Activated CD8-positive, alpha-beta T cell treated with anti-CD3 and anti-CD28 coated beads, Interleukin-2, amount 10 ng/mL, durations not matched to agents 7 days and 5 days (primary cell): ENCODE results near the gene LSM3. TPM values are rescaled to one million over a fixed set of nuclear protein-coding genes. Genes with fewer than 3 reads are reported as not detected.
A peak's percentile ranks its signal among the peaks of the same experiment; 100 is the strongest.

Experiments
- ATAC-seq: fragments of 150-1000 bp; cut with Tn5 transposase; one replicate; pipeline ENCODE4 v1.10.0; 2021; ENCODE audit warnings: moderate library complexity
- CTCF ChIA-PET: fragments of 350-600 bp; sonication (Branson Sonifier 250); formaldehyde crosslinking; loops from one replicate; lab custom pipeline; 2021; ENCODE audit warnings: antibody characterized with exemption; lab: Charles Lee
- POLR2A ChIA-PET: fragments of 350-600 bp; sonication (Branson Sonifier 250); formaldehyde crosslinking; loops from one replicate; lab custom pipeline; 2021; ENCODE audit warnings: antibody characterized with exemption; lab: Charles Lee
- DNase-seq: peaks from one replicate; pipeline ENCODE4 v3.0.0-alpha.2; 2020
- H3K27ac Mint-ChIP-seq: one replicate; pipeline ENCODE4 v1.8.0; 2021; ENCODE audit warnings: mild to moderate bottlenecking, mixed read lengths
- H3K27me3 Mint-ChIP-seq: one replicate; pipeline ENCODE4 v1.8.0; 2021; ENCODE audit warnings: low read depth, mixed read lengths
- H3K36me3 Mint-ChIP-seq: one replicate; pipeline ENCODE4 v1.8.0; 2021; ENCODE audit warnings: low read depth, mixed read lengths
- H3K4me1 Mint-ChIP-seq: one replicate; pipeline ENCODE4 v1.8.0; 2021; ENCODE audit warnings: low read depth, mixed read lengths
- H3K4me3 Mint-ChIP-seq: one replicate; pipeline ENCODE4 v1.8.0; 2021; ENCODE audit warnings: mild to moderate bottlenecking, mixed read lengths
- H3K9me3 Mint-ChIP-seq: one replicate; pipeline ENCODE4 v1.8.0; 2022; ENCODE audit warnings: mixed read lengths; ENCODE audit not compliant: insufficient read depth
- total RNA-seq, 2 experiments: library from RNA; stranded (reverse); gene quantifications; one replicate each; pipeline ENCODE4 v1.2.3, GENCODE V29; 2021

LSM3 gene
- total RNA-seq, 2 experiments from 2014 or later: 19.2 to 20.2 TPM

GRCh38 chr3:14177580-14178246, 904 bp upstream of the LSM3 start:
- ATAC-seq (no peak), DNase-seq (no peak)
- H3K4me3 Mint-ChIP-seq: peak overlapping the region; percentile 98
- peaks cover 55% of the 10 kb centered on the region for H3K4me1 Mint-ChIP-seq
- ChIA-PET POLR2A (interaction anchor here (0.9 to 3.7 kb wide), 13 partner anchors 10 to 474 kb away, joined by 3 to 60 read pairs (median 9); partner anchors contain the start of genes CCDC174, CHCHD4, SLC6A6 and TMEM43), CTCF (interaction anchor here (1.0 to 3.3 kb wide), 10 partner anchors 7 to 520 kb away, joined by 3 to 22 read pairs (median 4); partner anchors contain the start of genes CHCHD4 and TMEM43)
- H3K36me3 Mint-ChIP-seq: peaks cover 30% of the 10 kb centered on the region
- H3K9me3 Mint-ChIP-seq: no peaks in the 10 kb centered on the region
- H3K27me3 Mint-ChIP-seq: no peaks in the 10 kb centered on the region
- peak overlapping the region; percentile 99 for H3K27ac Mint-ChIP-seq

GRCh38 chr3:14179114-14179465, 473 bp downstream of the LSM3 start:
- no peaks in the 10 kb centered on the region for H3K27me3 Mint-ChIP-seq
- ChIA-PET CTCF (interaction anchor here (1.0 to 3.3 kb wide), 13 partner anchors 9 to 522 kb away, joined by 3 to 22 read pairs (median 4); partner anchors contain the start of genes CHCHD4 and TMEM43), POLR2A (interaction anchor here (0.6 to 3.7 kb wide), 19 partner anchors 8 to 473 kb away, joined by 3 to 60 read pairs (median 6); partner anchors contain the start of genes CCDC174, CHCHD4, SLC6A6 and TMEM43)
- H3K4me3 Mint-ChIP-seq: peak overlapping the region; percentile 98
- H3K36me3 Mint-ChIP-seq: peaks cover 35% of the 10 kb centered on the region
- no peaks in the 10 kb centered on the region for H3K9me3 Mint-ChIP-seq
- DNase-seq: no peak
- no peak for ATAC-seq
- peaks cover 64% of the 10 kb centered on the region for H3K4me1 Mint-ChIP-seq
- peak overlapping the region; percentile 99 for H3K27ac Mint-ChIP-seq

GRCh38 chr3:14179795-14180194, 1.2 kb downstream of the LSM3 start:
- H3K4me3 Mint-ChIP-seq: peak overlapping the region; percentile 98
- H3K4me1 Mint-ChIP-seq: peaks cover 59% of the 10 kb centered on the region
- DNase-seq (no peak), ATAC-seq (no peak)
- H3K27ac Mint-ChIP-seq: peak overlapping the region; percentile 99
- H3K36me3 Mint-ChIP-seq: peaks cover 36% of the 10 kb centered on the region
- POLR2A ChIA-PET: interaction anchor here (1.1 to 3.7 kb wide), 6 partner anchors 21 to 289 kb away, joined by 3 to 60 read pairs (median 10); partner anchors contain the start of genes CHCHD4 and TMEM43
- H3K27me3 Mint-ChIP-seq: no peaks in the 10 kb centered on the region
- no peaks in the 10 kb centered on the region for H3K9me3 Mint-ChIP-seq
- CTCF ChIA-PET: interaction anchor here (1.6 to 3.3 kb wide), 4 partner anchors 24 to 283 kb away, joined by 7 to 22 read pairs (median 20); partner anchors contain the start of genes CHCHD4 and TMEM43

- Mint-ChIP-seq H3K4me1 (peaks cover 48% of the 10 kb centered on the region), H3K4me3 (no peak overlapping the region), H3K27ac (no peak overlapping the region), H3K36me3 (peaks cover 40% of the 10 kb centered on the region), H3K9me3 (no peaks in the 10 kb centered on the region), H3K27me3 (no peaks in the 10 kb centered on the region)
- ChIA-PET POLR2A (no interaction called here), CTCF (no interaction called here)
- DNase-seq (no peak), ATAC-seq (no peak)
Observed at GRCh38 chr3:14181253-14181652, 2.6 kb downstream of the LSM3 start.

- H3K4me1 Mint-ChIP-seq: peaks cover 36% of the 10 kb centered on the region
- H3K36me3 Mint-ChIP-seq: peaks cover 44% of the 10 kb centered on the region
- no peak overlapping the region for H3K27ac Mint-ChIP-seq
- DNase-seq (no peak), ATAC-seq (no peak)
- no peaks in the 10 kb centered on the region for H3K9me3 Mint-ChIP-seq
- H3K4me3 Mint-ChIP-seq: no peak overlapping the region
- no peaks in the 10 kb centered on the region for H3K27me3 Mint-ChIP-seq
- POLR2A ChIA-PET: interaction anchor here (0.5 kb wide), 1 partner anchor 412 kb away, joined by 3 read pairs; no protein-coding TSS in a partner anchor
- CTCF ChIA-PET: interaction anchor here (1.5 kb wide), 1 partner anchor 21 kb away, joined by 9 read pairs; no protein-coding TSS in a partner anchor
Observed at GRCh38 chr3:14183015-14183577, 4.5 kb downstream of the LSM3 start.

GRCh38 chr3:14186854-14187458, 8.3 kb downstream of the LSM3 start:
- H3K36me3 Mint-ChIP-seq: peaks cover 61% of the 10 kb centered on the region
- H3K27me3 Mint-ChIP-seq: no peaks in the 10 kb centered on the region
- DNase-seq (no peak), ATAC-seq (no peak)
- H3K9me3 Mint-ChIP-seq: no peaks in the 10 kb centered on the region
- H3K27ac Mint-ChIP-seq: no peak overlapping the region
- ChIA-PET CTCF (interaction anchor here (1.0 kb wide), 1 partner anchor 17 kb away, joined by 3 read pairs; no protein-coding TSS in a partner anchor), POLR2A (interaction anchor here (1.9 kb wide), 1 partner anchor 8 kb away, joined by 5 read pairs; the partner anchor contains the start of genes LSM3 and XPC)
- peaks cover 39% of the 10 kb centered on the region for H3K4me1 Mint-ChIP-seq
- H3K4me3 Mint-ChIP-seq: no peak overlapping the region

GRCh38 chr3:14188041-14188754, 9.6 kb downstream of the LSM3 start:
- ChIA-PET CTCF (interaction anchor here (0.9 kb wide), 1 partner anchor 15 kb away, joined by 3 read pairs; no protein-coding TSS in a partner anchor), POLR2A (interaction anchor here (1.1 to 1.9 kb wide), 2 partner anchors 9 to 64 kb away, joined by 3 to 5 read pairs; partner anchors contain the start of genes CHCHD4, LSM3 and XPC)
- Mint-ChIP-seq H3K9me3 (no peaks in the 10 kb centered on the region), H3K4me1 (peaks cover 30% of the 10 kb centered on the region), H3K36me3 (peaks cover 53% of the 10 kb centered on the region), H3K27me3 (no peaks in the 10 kb centered on the region), H3K4me3 (no peak overlapping the region), H3K27ac (no peak overlapping the region)
- DNase-seq (no peak), ATAC-seq (no peak)

GRCh38 chr3:14194865-14195264, 16.2 kb downstream of the LSM3 start:
- H3K4me3 Mint-ChIP-seq: no peak overlapping the region
- CTCF ChIA-PET: interaction anchor here (1.0 kb wide), 1 partner anchor 9 kb away, joined by 7 read pairs; no protein-coding TSS in a partner anchor
- peaks cover 12% of the 10 kb centered on the region for H3K4me1 Mint-ChIP-seq
- POLR2A ChIA-PET: no interaction called here
- H3K27ac Mint-ChIP-seq: no peak overlapping the region
- no peak for DNase-seq
- no peaks in the 10 kb centered on the region for H3K27me3 Mint-ChIP-seq
- H3K36me3 Mint-ChIP-seq: peaks cover 45% of the 10 kb centered on the region
- no peaks in the 10 kb centered on the region for H3K9me3 Mint-ChIP-seq
- no peak for ATAC-seq

- ATAC-seq (no peak), DNase-seq (no peak)
- Mint-ChIP-seq H3K36me3 (peaks cover 30% of the 10 kb centered on the region), H3K4me3 (no peak overlapping the region), H3K9me3 (no peaks in the 10 kb centered on the region), H3K27me3 (no peaks in the 10 kb centered on the region), H3K27ac (peak overlapping the region; percentile 40), H3K4me1 (no peaks in the 10 kb centered on the region)
- POLR2A ChIA-PET: interaction anchor here (0.6 to 2.1 kb wide), 2 partner anchors 21 to 33 kb away, joined by 4 to 10 read pairs; partner anchors contain the start of genes LSM3 and XPC
- CTCF ChIA-PET: no interaction called here
Observed at GRCh38 chr3:14199641-14200040, 21.0 kb downstream of the LSM3 start.

GRCh38 chr3:14200276-14200675, 21.7 kb downstream of the LSM3 start:
- Mint-ChIP-seq H3K4me3 (no peak overlapping the region), H3K36me3 (peaks cover 30% of the 10 kb centered on the region), H3K27me3 (no peaks in the 10 kb centered on the region), H3K27ac (no peak overlapping the region), H3K9me3 (no peaks in the 10 kb centered on the region), H3K4me1 (no peaks in the 10 kb centered on the region)
- DNase-seq: no peak
- ChIA-PET POLR2A (interaction anchor here (0.6 to 2.1 kb wide), 3 partner anchors 22 to 115 kb away, joined by 3 to 10 read pairs (median 4); partner anchors contain the start of genes LSM3 and XPC), CTCF (interaction anchor here (1.0 kb wide), 1 partner anchor 11 kb away, joined by 3 read pairs; no protein-coding TSS in a partner anchor)
- no peak for ATAC-seq
